VCaP (cell line): ENCODE data around the gene CRIM1.

Source experiments
- H3K27ac ChIP-seq: fragments of 450-650 bp; 2 replicates; pipeline ENCODE4 v1.5.1; 2017
- CTCF ChIP-seq: fragments of 450-650 bp; conservative IDR thresholded peaks from 2 replicates; pipeline ENCODE4 v1.5.1; 2017; ENCODE audit warnings: mild to moderate bottlenecking, moderate library complexity

The CRIM1 gene

GRCh38 chr2:36430549-36430948 lies 75.0 kb downstream of the CRIM1 start:
- TF ChIP-seq CTCF, result no peak
- H3K27ac ChIP-seq, result no peak overlapping the region

GRCh38 chr2:36432479-36432878 lies 76.9 kb downstream of the CRIM1 start:
- H3K27ac ChIP-seq, result no peak overlapping the region
- TF ChIP-seq CTCF, result no peak

- no peak for TF ChIP-seq CTCF
- peak overlapping the region; percentile 36 for H3K27ac ChIP-seq
Measured at GRCh38 chr2:36433311-36434217, 78.0 kb downstream of the CRIM1 start.

- TF ChIP-seq CTCF, result no peak
- H3K27ac ChIP-seq, result no peak overlapping the region
Measured at GRCh38 chr2:36438449-36438977, 82.9 kb downstream of the CRIM1 start.

GRCh38 chr2:36439084-36439483 lies 83.5 kb downstream of the CRIM1 start:
- no peak for TF ChIP-seq CTCF
- H3K27ac ChIP-seq, result no peak overlapping the region

GRCh38 chr2:36441065-36441625 lies 85.6 kb downstream of the CRIM1 start:
- TF ChIP-seq CTCF, result no peak
- H3K27ac ChIP-seq, result no peak overlapping the region

- no peak for TF ChIP-seq CTCF
- no peak overlapping the region for H3K27ac ChIP-seq
Measured at GRCh38 chr2:36441816-36442215, 86.2 kb downstream of the CRIM1 start.
